ENCODE data around the gene CTNND2.

Gene CTNND2

GRCh38 chr5:11903121-11903613 lies 1.1 kb downstream of the CTNND2 start:
- peak overlapping the region; percentile 69 for H3K4me3 ChIP-seq (ENCODE audit: low read depth, low read length)
- peaks cover 36% of the 10 kb centered on the region for H3K27me3 ChIP-seq (ENCODE audit: control insufficient read depth, insufficient read depth, low read length)
- H3K9ac ChIP-seq (ENCODE audit: low read depth, low read length): no peak overlapping the region
- H3K4me1 ChIP-seq (ENCODE audit: control insufficient read depth, insufficient read depth, low read length): peaks cover 19% of the 10 kb centered on the region
- no peaks in the 10 kb centered on the region for H3K36me3 ChIP-seq (ENCODE audit: control insufficient read depth, insufficient read depth, low read length)
- no peaks in the 10 kb centered on the region for H3K9me3 ChIP-seq (ENCODE audit: control insufficient read depth, insufficient read depth, low read length)

GRCh38 chr5:11902201-11902619 lies 2.0 kb downstream of the CTNND2 start:
- no peak overlapping the region for H3K9ac ChIP-seq (ENCODE audit: low read depth, low read length)
- H3K4me1 ChIP-seq (ENCODE audit: control insufficient read depth, insufficient read depth, low read length): peaks cover 18% of the 10 kb centered on the region
- H3K9me3 ChIP-seq (ENCODE audit: control insufficient read depth, insufficient read depth, low read length): no peaks in the 10 kb centered on the region
- peaks cover 36% of the 10 kb centered on the region for H3K27me3 ChIP-seq (ENCODE audit: control insufficient read depth, insufficient read depth, low read length)
- H3K36me3 ChIP-seq (ENCODE audit: control insufficient read depth, insufficient read depth, low read length): no peaks in the 10 kb centered on the region
- no peak overlapping the region for H3K4me3 ChIP-seq (ENCODE audit: low read depth, low read length)

- no peaks in the 10 kb centered on the region for H3K9me3 ChIP-seq (ENCODE audit: control insufficient read depth, insufficient read depth, low read length)
- peaks cover 25% of the 10 kb centered on the region for H3K27me3 ChIP-seq (ENCODE audit: control insufficient read depth, insufficient read depth, low read length)
- H3K4me3 ChIP-seq (ENCODE audit: low read depth, low read length): no peak overlapping the region
Measured at GRCh38 chr5:11898787-11899186, 5.5 kb downstream of the CTNND2 start.

GRCh38 chr5:11897781-11898180 lies 6.5 kb downstream of the CTNND2 start:
- Histone ChIP-seq H3K36me3 (ENCODE audit: control insufficient read depth, insufficient read depth, low read length) (no peaks in the 10 kb centered on the region), H3K27me3 (ENCODE audit: control insufficient read depth, insufficient read depth, low read length) (peaks cover 20% of the 10 kb centered on the region), H3K4me3 (ENCODE audit: low read depth, low read length) (no peak overlapping the region), H3K4me1 (ENCODE audit: control insufficient read depth, insufficient read depth, low read length) (peaks cover 7% of the 10 kb centered on the region), H3K9me3 (ENCODE audit: control insufficient read depth, insufficient read depth, low read length) (no peaks in the 10 kb centered on the region), H3K9ac (ENCODE audit: low read depth, low read length) (no peak overlapping the region)

More at GRCh38 chr5:11898787-11899186, 5.5 kb downstream of the CTNND2 start:
- Histone ChIP-seq H3K36me3 (ENCODE audit: control insufficient read depth, insufficient read depth, low read length) (no peaks in the 10 kb centered on the region), H3K9ac (ENCODE audit: low read depth, low read length) (no peak overlapping the region), H3K4me1 (ENCODE audit: control insufficient read depth, insufficient read depth, low read length) (peaks cover 9% of the 10 kb centered on the region)

GRCh38 chr5:11894992-11895391 lies 9.3 kb downstream of the CTNND2 start:
- no peaks in the 10 kb centered on the region for H3K9me3 ChIP-seq (ENCODE audit: control insufficient read depth, insufficient read depth, low read length)
- H3K9ac ChIP-seq (ENCODE audit: low read depth, low read length): no peak overlapping the region
- no peak overlapping the region for H3K4me3 ChIP-seq (ENCODE audit: low read depth, low read length)
- no peaks in the 10 kb centered on the region for H3K36me3 ChIP-seq (ENCODE audit: control insufficient read depth, insufficient read depth, low read length)
- peaks cover 3% of the 10 kb centered on the region for H3K4me1 ChIP-seq (ENCODE audit: control insufficient read depth, insufficient read depth, low read length)
- H3K27me3 ChIP-seq (ENCODE audit: control insufficient read depth, insufficient read depth, low read length): no peaks in the 10 kb centered on the region

GRCh38 chr5:11892832-11893231 lies 11.4 kb downstream of the CTNND2 start:
- H3K9me3 ChIP-seq (ENCODE audit: control insufficient read depth, insufficient read depth, low read length): no peaks in the 10 kb centered on the region
- no peaks in the 10 kb centered on the region for H3K27me3 ChIP-seq (ENCODE audit: control insufficient read depth, insufficient read depth, low read length)
- H3K36me3 ChIP-seq (ENCODE audit: control insufficient read depth, insufficient read depth, low read length): no peaks in the 10 kb centered on the region
- no peak overlapping the region for H3K4me3 ChIP-seq (ENCODE audit: low read depth, low read length)
- H3K9ac ChIP-seq (ENCODE audit: low read depth, low read length): no peak overlapping the region
- H3K4me1 ChIP-seq (ENCODE audit: control insufficient read depth, insufficient read depth, low read length): peaks cover under 1% of the 10 kb centered on the region

GRCh38 chr5:11890777-11891176 lies 13.5 kb downstream of the CTNND2 start:
- Histone ChIP-seq H3K4me3 (ENCODE audit: low read depth, low read length) (no peak overlapping the region), H3K4me1 (ENCODE audit: control insufficient read depth, insufficient read depth, low read length) (no peaks in the 10 kb centered on the region), H3K36me3 (ENCODE audit: control insufficient read depth, insufficient read depth, low read length) (no peaks in the 10 kb centered on the region), H3K9ac (ENCODE audit: low read depth, low read length) (no peak overlapping the region), H3K27me3 (ENCODE audit: control insufficient read depth, insufficient read depth, low read length) (no peaks in the 10 kb centered on the region), H3K9me3 (ENCODE audit: control insufficient read depth, insufficient read depth, low read length) (no peaks in the 10 kb centered on the region)

- no peaks in the 10 kb centered on the region for H3K4me1 ChIP-seq (ENCODE audit: control insufficient read depth, insufficient read depth, low read length)
- no peaks in the 10 kb centered on the region for H3K9me3 ChIP-seq (ENCODE audit: control insufficient read depth, insufficient read depth, low read length)
- no peaks in the 10 kb centered on the region for H3K27me3 ChIP-seq (ENCODE audit: control insufficient read depth, insufficient read depth, low read length)
- H3K36me3 ChIP-seq (ENCODE audit: control insufficient read depth, insufficient read depth, low read length): no peaks in the 10 kb centered on the region
- no peak overlapping the region for H3K4me3 ChIP-seq (ENCODE audit: low read depth, low read length)
- H3K9ac ChIP-seq (ENCODE audit: low read depth, low read length): no peak overlapping the region
Measured at GRCh38 chr5:11888221-11888620, 16.0 kb downstream of the CTNND2 start.

- no peaks in the 10 kb centered on the region for H3K36me3 ChIP-seq (ENCODE audit: control insufficient read depth, insufficient read depth, low read length)
- no peak overlapping the region for H3K9ac ChIP-seq (ENCODE audit: low read depth, low read length)
- H3K27me3 ChIP-seq (ENCODE audit: control insufficient read depth, insufficient read depth, low read length): no peaks in the 10 kb centered on the region
- no peaks in the 10 kb centered on the region for H3K4me1 ChIP-seq (ENCODE audit: control insufficient read depth, insufficient read depth, low read length)
- no peak overlapping the region for H3K4me3 ChIP-seq (ENCODE audit: low read depth, low read length)
- no peaks in the 10 kb centered on the region for H3K9me3 ChIP-seq (ENCODE audit: control insufficient read depth, insufficient read depth, low read length)
Measured at GRCh38 chr5:11878814-11879213, 25.4 kb downstream of the CTNND2 start.

- no peaks in the 10 kb centered on the region for H3K4me1 ChIP-seq (ENCODE audit: control insufficient read depth, insufficient read depth, low read length)
- H3K36me3 ChIP-seq (ENCODE audit: control insufficient read depth, insufficient read depth, low read length): no peaks in the 10 kb centered on the region
- no peak overlapping the region for H3K9ac ChIP-seq (ENCODE audit: low read depth, low read length)
- H3K9me3 ChIP-seq (ENCODE audit: control insufficient read depth, insufficient read depth, low read length): no peaks in the 10 kb centered on the region
- no peaks in the 10 kb centered on the region for H3K27me3 ChIP-seq (ENCODE audit: control insufficient read depth, insufficient read depth, low read length)
- H3K4me3 ChIP-seq (ENCODE audit: low read depth, low read length): no peak overlapping the region
Measured at GRCh38 chr5:11873587-11873986, 30.7 kb downstream of the CTNND2 start.

GRCh38 chr5:11869203-11869602 lies 35.0 kb downstream of the CTNND2 start:
- H3K9ac ChIP-seq (ENCODE audit: low read depth, low read length): no peak overlapping the region
- H3K27me3 ChIP-seq (ENCODE audit: control insufficient read depth, insufficient read depth, low read length): no peaks in the 10 kb centered on the region
- H3K4me3 ChIP-seq (ENCODE audit: low read depth, low read length): no peak overlapping the region
- H3K36me3 ChIP-seq (ENCODE audit: control insufficient read depth, insufficient read depth, low read length): no peaks in the 10 kb centered on the region
- no peaks in the 10 kb centered on the region for H3K9me3 ChIP-seq (ENCODE audit: control insufficient read depth, insufficient read depth, low read length)
- H3K4me1 ChIP-seq (ENCODE audit: control insufficient read depth, insufficient read depth, low read length): no peaks in the 10 kb centered on the region

- no peak overlapping the region for H3K4me3 ChIP-seq (ENCODE audit: low read depth, low read length)
- H3K36me3 ChIP-seq (ENCODE audit: control insufficient read depth, insufficient read depth, low read length): no peaks in the 10 kb centered on the region
- no peaks in the 10 kb centered on the region for H3K27me3 ChIP-seq (ENCODE audit: control insufficient read depth, insufficient read depth, low read length)
- no peak overlapping the region for H3K9ac ChIP-seq (ENCODE audit: low read depth, low read length)
- H3K9me3 ChIP-seq (ENCODE audit: control insufficient read depth, insufficient read depth, low read length): no peaks in the 10 kb centered on the region
- no peaks in the 10 kb centered on the region for H3K4me1 ChIP-seq (ENCODE audit: control insufficient read depth, insufficient read depth, low read length)
Measured at GRCh38 chr5:11863911-11864310, 40.3 kb downstream of the CTNND2 start.
